ENCODE measurements around the gene MFAP3L.

MFAP3L gene

DNA sequence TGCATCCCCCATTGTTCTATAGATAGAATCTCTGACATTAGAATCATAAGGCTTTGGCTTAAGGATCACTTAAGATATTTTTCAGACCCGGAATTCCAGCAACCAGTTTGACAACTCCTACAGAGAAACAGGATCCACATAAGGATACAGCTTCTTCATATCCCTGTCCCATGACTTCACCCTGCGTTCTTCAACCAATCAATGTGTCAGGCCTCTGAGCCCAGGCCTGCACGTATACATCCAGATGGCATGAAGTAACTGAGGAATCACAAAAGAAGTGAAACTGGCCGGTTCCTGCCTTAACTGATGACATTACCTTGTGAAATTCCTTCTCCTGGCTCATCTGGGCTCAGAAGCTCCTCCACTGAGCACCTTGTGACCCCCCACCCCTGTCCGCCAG is 85.1 kb downstream of the MFAP3L start:
- no peak for DNase-seq (ENCODE audit: low spot score)

- DNase-seq (ENCODE audit: low spot score): no peak
Measured at GRCh38 chr4:169940460-169940859, 85.7 kb downstream of the MFAP3L start.

Measured in RKO (cell line).